IMR-90 (cell line): Measurements from ENCODE around the gene SKIC8. TPM values are rescaled to one million over a fixed set of nuclear protein-coding genes. Genes with fewer than 3 reads are reported as not detected.

ENCODE experiments used
- ATAC-seq: fragments of 200-7000 bp; cut with Tn5 transposase; 2 replicates; pipeline ENCODE4 v1.9.1; 2020; ENCODE audit warnings: low read depth, mild to moderate bottlenecking, moderate library complexity
- BruUV-seq: library from RNA; stranded (reverse); fragments of 400-500 nt; replicated peaks from 2 replicates; lab custom pipeline; 2021; lab: Mats Ljungman, UMichigan
- CTCF ChIA-PET: fragments of 300-600 bp; formaldehyde crosslinking; extraction: SDS; loops from one replicate; lab custom pipeline; 2021; ENCODE audit warnings: antibody characterized with exemption; lab: Yijun Ruan, JAX
- POLR2A ChIA-PET: fragments of 300-600 bp; sonication (Branson Sonifier 250); formaldehyde crosslinking; loops from one replicate; lab custom pipeline; 2022; ENCODE audit warnings: antibody characterized with exemption; ENCODE audit not compliant: unreplicated experiment; lab: Charles Lee
- DNase-seq: peaks from one replicate; pipeline ENCODE4 v3.0.0; 2013
- H2AFZ ChIP-seq: replicated peaks from 2 replicates; pipeline ENCODE3; 2013; ENCODE audit warnings: low read length, mild to moderate bottlenecking; ENCODE audit not compliant: poor library complexity
- H2AK5ac ChIP-seq: 2 replicates; pipeline ENCODE4 v1.6.1; 2013; ENCODE audit warnings: low read depth, low read length, inconsistent platforms
- H2AK9ac ChIP-seq: replicated peaks from 2 replicates; pipeline ENCODE3; 2013; ENCODE audit warnings: mild to moderate bottlenecking, low read depth, low read length, moderate library complexity; ENCODE audit not compliant: poor library complexity
- H2BK120ac ChIP-seq: 2 replicates; pipeline ENCODE4 v1.6.1; 2013; ENCODE audit warnings: low read depth, low read length, inconsistent platforms
- H2BK15ac ChIP-seq: 3 replicates; pipeline ENCODE4 v1.6.1; 2013; ENCODE audit warnings: low read depth, low read length, inconsistent platforms
- H2BK20ac ChIP-seq: 2 replicates; pipeline ENCODE4 v1.6.1; 2013; ENCODE audit warnings: low read depth, mild to moderate bottlenecking, inconsistent platforms, low read length, moderate library complexity
- H2BK5ac ChIP-seq: 2 replicates; pipeline ENCODE4 v1.6.1; 2013; ENCODE audit warnings: mild to moderate bottlenecking, low read depth, low read length, inconsistent platforms; ENCODE audit not compliant: poor library complexity, severe bottlenecking
- H3K14ac ChIP-seq: replicated peaks from 2 replicates; pipeline ENCODE4 v1.6.1; 2013; ENCODE audit warnings: low read depth, low read length, inconsistent platforms
- H3K18ac ChIP-seq: 2 replicates; pipeline ENCODE4 v1.6.1; 2013; ENCODE audit warnings: low read depth, low read length, control low read depth
- H3K23ac ChIP-seq: 2 replicates; pipeline ENCODE4 v1.6.1; 2013; ENCODE audit warnings: low read depth, low read length, inconsistent platforms
- H3K27ac ChIP-seq: 2 replicates; pipeline ENCODE4 v1.5.1; 2013; ENCODE audit warnings: mild to moderate bottlenecking, control low read depth, low read length; ENCODE audit not compliant: insufficient read depth
- H3K27me3 ChIP-seq: 2 replicates; pipeline ENCODE4 v1.6.1; 2013; ENCODE audit warnings: low read length; ENCODE audit not compliant: control insufficient read depth, insufficient read depth
- H3K36me3 ChIP-seq: 2 replicates; pipeline ENCODE4 v1.6.1; 2013; ENCODE audit warnings: low read length, mixed read lengths; ENCODE audit not compliant: control insufficient read depth, insufficient read depth
- H3K4ac ChIP-seq: 2 replicates; pipeline ENCODE4 v1.6.1; 2013; ENCODE audit warnings: low read depth, low read length, inconsistent platforms
- H3K4me1 ChIP-seq: 2 replicates; pipeline ENCODE4 v1.6.1; 2013; ENCODE audit warnings: low read length, mixed read lengths; ENCODE audit not compliant: control insufficient read depth, insufficient read depth
- H3K4me2 ChIP-seq: 2 replicates; pipeline ENCODE4 v1.6.1; 2013; ENCODE audit warnings: low read depth, mild to moderate bottlenecking, control low read depth, low read length, moderate library complexity
- H3K4me3 ChIP-seq: 2 replicates; pipeline ENCODE4 v1.5.1; 2013; ENCODE audit warnings: low read depth, mild to moderate bottlenecking, control low read depth, low read length, moderate library complexity; ENCODE audit not compliant: insufficient read depth
- H3K56ac ChIP-seq: 2 replicates; pipeline ENCODE4 v1.6.1; 2013; ENCODE audit warnings: low read length, inconsistent platforms; ENCODE audit not compliant: insufficient read depth; ENCODE audit errors: extremely low read depth
- H3K79me1 ChIP-seq, 2 experiments: 2 replicates each; pipeline ENCODE4 v1.6.1; 2013; ENCODE audit warnings: low read length in 2 of 2, inconsistent platforms in 1 of 2, low read depth in 1 of 2
- H3K9ac ChIP-seq: 2 replicates; pipeline ENCODE4 v1.6.1; 2013; ENCODE audit warnings: low read depth, low read length, control low read depth
- H3K9me1 ChIP-seq: 2 replicates; pipeline ENCODE4 v1.6.1; 2013; ENCODE audit warnings: low read length, inconsistent platforms; ENCODE audit not compliant: insufficient read depth
- H3K9me3 ChIP-seq: 2 replicates; pipeline ENCODE4 v1.6.1; 2013; ENCODE audit warnings: low read length; ENCODE audit not compliant: control insufficient read depth, insufficient read depth
- H4K20me1 ChIP-seq: 2 replicates; pipeline ENCODE4 v1.6.1; 2013; ENCODE audit warnings: low read length, inconsistent platforms; ENCODE audit not compliant: insufficient read depth
- H4K5ac ChIP-seq: 2 replicates; pipeline ENCODE4 v1.6.1; 2013; ENCODE audit warnings: mild to moderate bottlenecking, low read depth, low read length, control low read depth
- H4K8ac ChIP-seq, 2 experiments: 2 replicates each; pipeline ENCODE4 v1.6.1; 2013; ENCODE audit warnings: low read depth in 2 of 2, low read length in 2 of 2, control low read depth in 1 of 2, inconsistent platforms in 1 of 2
- H4K91ac ChIP-seq: 2 replicates; pipeline ENCODE4 v1.6.1; 2013; ENCODE audit warnings: low read depth, low read length, inconsistent platforms; ENCODE audit not compliant: insufficient read depth
- CEBPB ChIP-seq: IDR thresholded peaks from 2 replicates; pipeline ENCODE4 v1.6.1; 2012; ENCODE audit warnings: low read depth, low read length, improper control_type of control experiment
- CTCF ChIP-seq: conservative IDR thresholded peaks from 2 replicates; pipeline ENCODE4 v1.5.1; 2012; ENCODE audit warnings: mild to moderate bottlenecking, low read depth, low read length, improper control_type of control experiment
- FOS ChIP-seq: fragments of 150-350 bp; IDR thresholded peaks from 2 replicates; pipeline ENCODE4 v1.6.1; 2016; ENCODE audit warnings: low read depth, low read length
- MAZ ChIP-seq: IDR thresholded peaks from 2 replicates; pipeline ENCODE4 v1.6.1; 2012; ENCODE audit warnings: low read depth, mild to moderate bottlenecking, low read length, improper control_type of control experiment, moderate library complexity, borderline replicate concordance
- RCOR1 ChIP-seq: IDR thresholded peaks from 2 replicates; pipeline ENCODE4 v1.6.1; 2012; ENCODE audit warnings: mild to moderate bottlenecking, low read length, improper control_type of control experiment; ENCODE audit not compliant: insufficient replicate concordance
- WGBS, 2 experiments: methylation state at CpG; one replicate each; pipeline versions ENCODE4 v1.1.5 to v1.1.7; 2013; ENCODE audit warnings: missing lambda C conversion rate in 2 of 2; ENCODE audit not compliant: insufficient read length in 1 of 2; ENCODE audit errors: extremely low coverage in 2 of 2; 5-methylcytosine and 5-hydroxymethylcytosine counted together
- dilution Hi-C: fragments of 300-500 bp; cut with HindIII; formaldehyde crosslinking; loops from one replicate; pipeline ENCODE4 v1.14.3; 2018; ENCODE audit warnings: low sequenced_read_pairs; ENCODE audit not compliant: unreplicated experiment
- in situ Hi-C: fragments of 300-500 bp; cut with MboI; formaldehyde crosslinking; loops from 3 replicates; pipeline ENCODE4 v1.14.3; 2019; ENCODE audit warnings: low sequenced_read_pairs, inconsistent platforms, mixed read lengths
- intact Hi-C: fragments of 100-400 bp; cut with micrococcal nuclease; formaldehyde crosslinking; loops from 2 replicates; pipeline ENCODE4 v1.10.0; 2022
- polyA plus RNA-seq, 3 experiments: library from polyadenylated mRNA; depleted of rRNA; stranded (reverse); fragments of >200 nt; gene quantifications; 2 replicates each; pipeline ENCODE4 v1.2.3, GENCODE V29; 2012; ENCODE audit warnings: low replicate concordance in 1 of 3
- total RNA-seq: library from RNA; depleted of rRNA; stranded (reverse); fragments of >200 nt; gene quantifications from 2 replicates; pipeline ENCODE4 v1.2.3, GENCODE V29; 2012

Gene SKIC8
- total and polyA plus RNA-seq, 2 of the 4 experiments (the other 2 are of a cell fraction): 72.2 to 124 TPM

- WGBS, 2 experiments: 20% methylated on average over 1 of the region's 5 CpGs; no CpG with 5 or more reads in 1 of the 2 experiments
- Histone ChIP-seq H3K27me3 (no peaks in the 10 kb centered on the region), H4K8ac (no peak overlapping the region), H2BK15ac (no peak overlapping the region), H3K18ac (no peak overlapping the region), H3K23ac (no peak overlapping the region), H2AK9ac (no peak overlapping the region), H3K4me1 (peaks cover 6% of the 10 kb centered on the region), H3K4ac (no peak overlapping the region), H2BK5ac (no peak overlapping the region), H4K91ac (no peak overlapping the region), H3K79me1 (peaks cover 13 to 21% of the 10 kb centered on the region in 2 experiments), H4K20me1 (no peaks in the 10 kb centered on the region), H2AK5ac (no peak overlapping the region), H3K56ac (no peak overlapping the region), H3K9me1 (peaks cover 4% of the 10 kb centered on the region; the same call in 1 of the 2 replicates), H3K4me2 (no peak overlapping the region), H3K27ac (no peak overlapping the region), H2BK20ac (no peak overlapping the region), H3K4me3 (no peak overlapping the region), H3K9ac (no peak overlapping the region), H2BK120ac (no peak overlapping the region), H2AFZ (no peak overlapping the region), H3K9me3 (no peaks in the 10 kb centered on the region), H3K14ac (no peak overlapping the region), H4K5ac (no peak overlapping the region), H3K36me3 (no peaks in the 10 kb centered on the region)
- intact Hi-C loops (no loop called here), in situ Hi-C loops (no loop called here), dilution Hi-C loops (no loop called here)
- ChIA-PET POLR2A (no interaction called here), CTCF (no interaction called here)
- BruUV-seq: no TSS peak
- peak; percentile 62; the same call in 1 of the 2 replicates for TF ChIP-seq CEBPB
- no peak for TF ChIP-seq RCOR1
- no peak for TF ChIP-seq MAZ
- 0 out of 2 replicates have a peak, but pooled peaks have one; percentile 44 for TF ChIP-seq FOS
- TF ChIP-seq CTCF: no peak
- ATAC-seq (no peak), DNase-seq (peak; percentile 85)
Observed at GRCh38 chr15:78302579-78303312, 3.3 kb upstream of the SKIC8 start.
